ENCODE measurements around the gene ARL2BP. TPM values are rescaled to one million over a fixed set of nuclear protein-coding genes. Genes with fewer than 3 reads are reported as not detected.
"Not testable (repeated sequence)": the region's sequence is repeated elsewhere in the genome, so short reads cannot be mapped to it uniquely, and the experiment has no call there.

Gene ARL2BP
- total and polyA plus RNA-seq, 2 of the 4 experiments (the other 2 are of a cell fraction): 46.9 to 73.7 TPM

DNA sequence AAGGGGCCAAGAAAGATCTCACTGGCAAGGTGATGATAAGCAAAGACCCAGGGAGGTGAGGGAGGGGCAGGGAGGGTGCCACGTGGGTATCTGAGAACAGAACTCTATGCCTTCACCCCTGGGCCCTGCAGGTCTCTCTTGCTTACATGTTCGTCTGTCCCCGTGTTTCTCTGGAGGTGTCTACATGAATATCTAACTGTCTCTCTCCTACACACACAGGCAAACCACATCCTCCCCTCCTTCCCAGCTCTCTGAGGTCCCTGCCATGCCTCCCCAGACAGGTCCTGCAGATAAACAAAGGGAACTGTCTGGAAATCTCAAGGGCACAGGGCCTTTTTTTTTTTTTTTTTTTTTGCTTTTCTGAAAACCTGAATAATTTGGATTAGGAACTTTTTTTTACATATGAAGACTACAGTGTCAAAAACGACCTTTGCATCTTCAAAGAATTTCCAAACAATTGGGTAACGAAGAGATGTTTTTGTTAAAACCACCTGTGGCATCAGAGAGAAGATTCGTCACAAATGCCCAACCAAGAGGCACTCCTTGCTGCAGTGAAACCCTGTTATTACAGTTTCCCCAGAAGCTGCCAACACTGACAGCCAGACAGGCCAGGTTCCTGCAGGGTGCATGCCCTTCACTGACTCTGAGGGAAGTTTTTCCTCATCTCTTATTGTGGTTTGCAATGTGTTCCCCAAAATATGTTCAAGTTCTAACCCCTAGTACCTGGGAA lies 21.6 kb downstream of the ARL2BP start (continued):
- TF ChIP-seq, protein P1, sequence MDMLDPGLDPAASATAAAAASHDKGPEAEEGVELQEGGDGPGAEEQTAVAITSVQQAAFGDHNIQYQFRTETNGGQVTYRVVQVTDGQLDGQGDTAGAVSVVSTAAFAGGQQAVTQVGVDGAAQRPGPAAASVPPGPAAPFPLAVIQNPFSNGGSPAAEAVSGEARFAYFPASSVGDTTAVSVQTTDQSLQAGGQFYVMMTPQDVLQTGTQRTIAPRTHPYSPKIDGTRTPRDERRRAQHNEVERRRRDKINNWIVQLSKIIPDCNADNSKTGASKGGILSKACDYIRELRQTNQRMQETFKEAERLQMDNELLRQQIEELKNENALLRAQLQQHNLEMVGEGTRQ (IDR thresholded peaks at IDR 0.05; ENCODE audit: low read depth, low read length): no peak

DNA sequence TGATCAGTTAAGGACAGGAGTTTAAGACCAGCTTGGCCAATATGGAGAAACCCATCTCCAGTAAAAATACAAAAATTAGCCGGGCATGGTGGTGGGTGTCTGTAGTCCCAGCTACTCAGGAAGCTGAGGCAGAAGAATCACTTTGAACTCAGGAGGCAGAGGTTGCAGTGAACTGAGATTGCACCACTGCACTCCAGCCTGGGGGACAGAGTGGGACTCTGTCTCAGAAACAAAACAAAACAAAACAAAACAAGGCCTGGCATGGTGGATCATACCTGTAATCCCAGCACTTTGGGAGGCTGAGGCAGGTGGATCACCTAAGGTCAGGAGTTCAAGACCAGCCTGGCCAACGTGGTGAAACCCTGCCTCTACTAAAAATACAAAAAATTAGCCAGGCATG lies 22.3 kb downstream of the ARL2BP start:
- DNase-seq; H3K27ac ChIP-seq (ENCODE audit: insufficient read depth, low read length); H3K9me1 ChIP-seq (ENCODE audit: insufficient read depth, low read length); H3K9ac ChIP-seq (ENCODE audit: low read depth, low read length); in situ Hi-C loops (cut with MboI; ENCODE audit: low sequenced_read_pairs); H2BK120ac ChIP-seq (ENCODE audit: low read depth, low read length); H4K8ac ChIP-seq (ENCODE audit: low read depth in 2 of 2, low read length in 2 of 2); H2BK5ac ChIP-seq (ENCODE audit: low read depth, low read length, poor library complexity, severe bottlenecking); H3K4me2 ChIP-seq (ENCODE audit: low read depth, low read length); ATAC-seq (ENCODE audit: low read depth); intact Hi-C loops (cut with micrococcal nuclease); H2AK9ac ChIP-seq (replicated peaks; ENCODE audit: low read depth, low read length, poor library complexity); H3K14ac ChIP-seq (replicated peaks; ENCODE audit: low read depth, low read length); H3K4ac ChIP-seq (ENCODE audit: low read depth, low read length); H3K79me1 ChIP-seq (ENCODE audit: low read depth in 1 of 2, low read length in 2 of 2); CTCF ChIA-PET; H3K36me3 ChIP-seq (ENCODE audit: control insufficient read depth, insufficient read depth, low read length); BruUV-seq (replicated peaks); H3K4me3 ChIP-seq (ENCODE audit: insufficient read depth, low read depth, low read length); H4K91ac ChIP-seq (ENCODE audit: insufficient read depth, low read depth, low read length); H3K9me3 ChIP-seq (ENCODE audit: control insufficient read depth, insufficient read depth, low read length); H3K56ac ChIP-seq (ENCODE audit: extremely low read depth, insufficient read depth, low read length); H2BK20ac ChIP-seq (ENCODE audit: low read depth, low read length); H2BK15ac ChIP-seq (ENCODE audit: low read depth, low read length); H4K20me1 ChIP-seq (ENCODE audit: insufficient read depth, low read length); H3K23ac ChIP-seq (ENCODE audit: low read depth, low read length); H2AK5ac ChIP-seq (ENCODE audit: low read depth, low read length); H4K5ac ChIP-seq (ENCODE audit: low read depth, low read length); H3K4me1 ChIP-seq (ENCODE audit: control insufficient read depth, insufficient read depth, low read length); POLR2A ChIA-PET (ENCODE audit: unreplicated experiment); H2AFZ ChIP-seq (replicated peaks; ENCODE audit: low read length, poor library complexity); H3K18ac ChIP-seq (ENCODE audit: low read depth, low read length); dilution Hi-C loops (cut with HindIII; ENCODE audit: low sequenced_read_pairs, unreplicated experiment): not testable (repeated sequence)
- WGBS, 2 experiments (ENCODE audit: extremely low coverage in 2 of 2, insufficient read length in 1 of 2): no CpG with 5 or more reads among the region's 2 CpGs
- H3K27me3 ChIP-seq (ENCODE audit: control insufficient read depth, insufficient read depth, low read length): peaks cover 11% of the 10 kb centered on the region; the same call in 1 of the 2 replicates
